ENCODE results near the gene WFIKKN1.

The WFIKKN1 gene

GRCh38 chr16:625117-625976 lies 5.4 kb upstream of the WFIKKN1 start:
- DNase-seq: no peak

DNA sequence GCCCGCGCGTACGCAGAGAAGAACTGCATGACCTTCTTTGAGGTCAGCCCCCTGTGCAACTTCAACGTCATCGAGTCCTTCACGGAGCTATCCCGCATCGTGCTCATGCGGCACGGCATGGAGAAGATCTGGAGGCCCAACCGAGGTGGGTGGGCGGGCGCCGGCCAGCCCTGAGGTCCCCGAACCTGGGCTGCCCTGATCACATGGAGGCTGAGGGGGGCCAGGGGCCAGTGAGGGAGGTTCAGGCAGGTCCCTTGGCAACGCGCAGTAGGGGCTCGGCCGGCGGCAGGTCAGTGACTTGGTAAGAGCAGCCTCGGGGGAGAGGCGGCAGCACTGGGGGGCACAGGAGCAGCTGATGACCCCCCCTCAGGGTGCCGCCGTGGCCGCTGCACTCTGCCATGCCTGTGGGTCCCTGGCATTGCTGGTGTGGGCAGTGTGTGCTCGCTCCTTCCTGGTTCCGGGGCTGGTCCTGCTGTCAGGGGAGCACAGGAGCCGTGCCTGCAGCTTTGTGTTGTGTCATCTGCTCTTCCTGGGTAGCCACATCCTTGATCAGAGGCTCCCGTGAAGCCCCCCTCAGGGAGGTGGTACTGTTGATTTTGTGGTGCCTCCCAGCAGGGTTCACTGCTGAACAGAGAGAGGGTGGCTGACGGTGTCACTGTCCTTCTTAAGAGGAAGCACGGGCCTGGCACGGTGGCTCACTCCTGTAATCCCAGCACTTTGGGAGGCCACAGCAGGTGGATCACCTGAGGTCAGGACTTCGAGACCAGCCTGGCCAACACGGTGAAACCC lies 4.6 kb upstream of the WFIKKN1 start:
- no peak for DNase-seq

GRCh38 chr16:626787-627453 lies 3.9 kb upstream of the WFIKKN1 start:
- no peak for DNase-seq

- DNase-seq: no peak
These were observed 3.1 kb upstream of the WFIKKN1 start for GRCh38 chr16:627454-628239.

DNA sequence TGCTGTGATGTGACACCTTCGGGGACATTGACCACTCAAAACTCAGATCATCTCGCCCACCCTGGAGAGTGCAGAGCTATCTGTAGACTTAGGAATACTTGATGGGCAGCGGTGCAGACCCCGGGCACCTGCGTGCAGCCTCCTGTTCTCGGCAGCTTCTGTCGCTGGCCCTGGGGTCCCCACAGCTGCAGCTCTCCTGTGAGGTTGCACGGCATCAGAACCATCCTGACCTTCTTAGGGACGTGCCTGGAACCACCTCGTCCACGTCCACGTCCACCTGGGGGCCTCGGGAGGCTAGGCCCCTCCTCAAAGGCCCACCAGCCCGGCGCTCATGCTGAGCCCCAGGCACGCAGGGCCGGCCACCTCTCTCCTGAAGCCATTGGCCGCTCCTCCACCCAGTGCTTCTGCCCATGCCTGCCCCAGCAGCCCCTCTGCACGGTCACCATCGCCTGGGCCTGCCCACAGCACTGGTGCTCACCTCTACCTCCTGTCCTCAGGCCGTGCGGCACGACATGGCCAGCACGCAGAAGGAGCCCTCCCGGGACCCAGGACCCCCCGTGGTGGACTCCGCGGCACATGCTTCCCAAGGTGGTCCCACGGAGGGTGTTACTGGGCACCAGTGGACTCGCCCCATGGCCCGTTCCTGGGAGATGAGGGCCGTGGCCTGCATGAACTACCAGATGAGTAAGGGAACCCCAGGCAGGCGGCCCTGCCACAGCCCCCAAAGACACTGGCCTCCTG lies 2.3 kb upstream of the WFIKKN1 start:
- DNase-seq: no peak

DNA sequence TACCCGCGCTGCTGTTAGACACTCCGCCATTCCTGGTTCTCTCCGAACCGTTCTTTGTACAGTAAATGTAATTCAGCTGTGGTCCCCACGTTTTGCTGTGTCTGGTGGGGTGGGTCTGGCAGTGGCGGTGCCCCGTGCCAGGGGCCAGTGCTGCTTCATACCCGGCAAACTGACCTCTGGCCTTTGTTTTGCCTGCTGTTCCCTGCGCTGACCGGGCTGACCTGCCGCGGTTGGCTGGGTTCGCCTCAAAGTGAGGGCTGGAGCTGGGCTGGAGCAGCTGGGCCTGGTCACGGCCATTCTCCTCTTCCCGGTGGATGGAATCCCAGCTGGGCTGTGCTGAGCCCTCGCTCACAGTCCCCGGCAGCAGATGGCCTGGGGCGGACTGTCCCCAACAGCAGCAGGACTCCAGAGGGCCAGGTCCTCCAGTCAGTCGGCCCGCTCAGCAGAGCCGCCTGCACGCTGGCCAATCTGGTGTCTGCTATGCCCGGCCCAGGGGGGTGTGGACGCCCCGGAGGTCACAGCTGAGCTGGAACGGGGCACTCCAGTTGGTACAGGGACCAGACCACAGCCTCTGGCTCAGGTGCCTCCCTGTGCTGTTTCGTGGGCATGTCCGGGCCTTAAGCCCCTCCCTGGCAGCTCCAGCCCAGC lies 1.5 kb upstream of the WFIKKN1 start:
- no peak for DNase-seq

DNA sequence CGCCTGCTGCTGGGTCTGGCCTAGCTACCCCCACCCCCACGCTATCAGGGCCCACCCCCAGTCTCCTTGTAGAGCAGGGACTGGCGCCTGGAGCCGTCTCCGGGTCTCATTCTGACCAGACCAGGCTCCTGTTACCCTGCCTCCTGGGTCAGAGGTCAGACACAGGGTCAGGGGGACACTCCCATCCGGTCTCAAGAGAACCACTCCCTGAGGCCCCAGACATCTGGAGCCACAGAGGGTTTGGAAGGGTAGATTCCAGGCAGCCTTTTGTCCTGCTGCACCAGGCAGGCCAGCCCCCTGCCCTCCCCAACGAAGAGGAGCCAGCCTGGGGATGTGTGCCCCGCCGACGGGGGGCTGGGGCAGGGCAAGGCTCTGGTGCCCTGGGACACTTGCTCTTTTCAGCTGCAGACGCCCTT lies 944 bp upstream of the WFIKKN1 start:
- no peak for DNase-seq

DNA sequence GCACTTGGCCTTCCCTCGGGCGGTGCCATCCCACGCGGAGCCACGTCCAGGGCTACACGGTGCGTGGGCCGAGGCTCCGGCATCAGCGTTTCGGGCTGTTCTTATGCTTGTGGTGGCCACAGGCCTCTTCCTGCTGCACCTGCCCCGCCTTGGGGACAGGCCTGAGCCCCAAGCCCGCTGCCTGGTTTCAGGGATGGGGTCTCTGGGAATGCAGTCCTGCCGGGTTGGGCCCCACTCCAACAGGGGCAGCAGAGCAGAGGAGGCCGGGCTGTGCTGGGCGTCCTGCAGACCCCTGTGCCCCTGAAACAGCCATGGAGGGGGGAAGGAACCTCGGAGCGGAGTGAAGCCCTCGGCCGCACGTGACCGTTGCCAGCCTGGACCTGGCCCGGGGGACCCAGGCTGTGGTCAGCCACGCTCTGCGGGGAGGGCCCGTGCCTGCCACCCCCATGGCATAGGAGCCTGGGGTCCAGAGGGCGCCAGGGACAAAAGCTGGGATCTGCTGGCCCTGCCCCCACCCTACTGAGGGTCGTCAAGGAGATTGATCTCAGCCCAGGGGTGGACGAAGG lies 453 bp upstream of the WFIKKN1 start:
- DNase-seq: no peak

GRCh38 chr16:631808-632358 lies 1.1 kb downstream of the WFIKKN1 start:
- no peak for DNase-seq

GRCh38 chr16:632486-633335 lies 1.9 kb downstream of the WFIKKN1 start:
- DNase-seq: no peak

DNA sequence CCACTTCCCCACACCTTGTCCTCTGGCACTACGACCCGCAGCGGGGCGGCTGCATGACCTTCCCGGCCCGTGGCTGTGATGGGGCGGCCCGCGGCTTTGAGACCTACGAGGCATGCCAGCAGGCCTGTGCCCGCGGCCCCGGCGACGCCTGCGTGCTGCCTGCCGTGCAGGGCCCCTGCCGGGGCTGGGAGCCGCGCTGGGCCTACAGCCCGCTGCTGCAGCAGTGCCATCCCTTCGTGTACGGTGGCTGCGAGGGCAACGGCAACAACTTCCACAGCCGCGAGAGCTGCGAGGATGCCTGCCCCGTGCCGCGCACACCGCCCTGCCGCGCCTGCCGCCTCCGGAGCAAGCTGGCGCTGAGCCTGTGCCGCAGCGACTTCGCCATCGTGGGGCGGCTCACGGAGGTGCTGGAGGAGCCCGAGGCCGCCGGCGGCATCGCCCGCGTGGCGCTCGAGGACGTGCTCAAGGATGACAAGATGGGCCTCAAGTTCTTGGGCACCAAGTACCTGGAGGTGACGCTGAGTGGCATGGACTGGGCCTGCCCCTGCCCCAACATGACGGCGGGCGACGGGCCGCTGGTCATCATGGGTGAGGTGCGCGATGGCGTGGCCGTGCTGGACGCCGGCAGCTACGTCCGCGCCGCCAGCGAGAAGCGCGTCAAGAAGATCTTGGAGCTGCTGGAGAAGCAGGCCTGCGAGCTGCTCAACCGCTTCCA lies 2.7 kb downstream of the WFIKKN1 start:
- DNase-seq: no peak

DNA sequence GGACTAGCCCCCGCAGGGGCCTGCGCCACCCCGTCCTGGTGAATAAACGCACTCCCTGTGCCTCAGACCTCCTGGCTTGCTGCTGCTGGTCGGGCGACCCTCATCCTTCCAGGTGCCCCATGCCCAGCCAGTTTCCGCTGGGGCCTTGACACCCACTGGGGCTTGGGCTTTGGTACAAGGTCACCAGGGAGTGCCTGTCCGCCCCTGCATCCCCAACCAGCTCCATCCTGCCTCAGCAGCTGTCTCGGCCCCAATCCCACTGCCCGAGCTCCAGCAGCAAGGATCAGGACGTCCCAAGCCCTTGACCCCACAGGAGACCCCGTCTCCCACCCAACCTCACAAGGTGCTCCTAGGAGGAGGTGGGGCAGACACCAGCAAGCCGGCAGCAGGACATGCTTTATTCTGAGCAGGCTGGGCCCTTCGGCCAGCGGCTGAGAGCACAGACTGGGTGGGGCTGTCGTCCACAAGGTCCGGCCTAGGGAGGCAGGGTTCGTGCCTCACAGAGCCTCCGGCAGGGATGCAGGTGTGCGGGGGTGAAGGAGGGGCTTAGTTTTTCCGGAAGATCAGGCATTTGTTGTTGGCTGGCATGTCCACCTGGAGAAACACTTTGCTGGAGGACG lies 3.4 kb downstream of the WFIKKN1 start:
- no peak for DNase-seq

- no peak for DNase-seq
These were observed 4.2 kb downstream of the WFIKKN1 start for GRCh38 chr16:634996-635395.

DNA sequence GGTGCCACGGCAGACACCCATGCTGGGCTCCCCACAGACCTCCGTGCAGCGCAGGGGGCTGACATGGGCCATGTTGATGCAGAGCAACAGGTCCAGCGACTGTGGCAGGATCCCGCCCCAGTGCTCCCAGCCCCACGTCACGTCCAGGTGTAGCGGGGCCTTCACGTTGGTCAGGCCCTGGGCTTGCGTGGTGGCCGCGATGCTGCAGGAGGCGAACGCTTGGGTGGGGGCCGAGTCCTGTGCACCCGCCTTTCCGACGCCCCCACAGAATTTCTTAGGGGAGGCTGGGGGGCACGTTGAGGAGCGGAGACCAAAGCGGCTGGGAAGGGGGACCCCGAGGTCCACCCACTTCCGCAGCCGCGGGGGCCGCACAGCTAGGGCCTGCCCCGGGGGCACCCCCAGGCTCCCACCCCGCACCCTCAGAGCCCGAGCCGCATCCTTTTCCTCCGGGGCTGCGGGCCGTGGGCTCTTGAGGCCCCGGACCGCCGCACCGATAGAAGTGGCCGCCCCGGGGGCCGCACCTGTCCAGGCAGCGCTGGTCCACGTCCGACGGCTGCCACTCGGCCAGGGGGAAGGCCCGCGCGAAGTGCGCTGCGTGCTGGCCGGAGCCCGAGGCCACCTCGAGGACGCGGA lies 4.9 kb downstream of the WFIKKN1 start:
- DNase-seq: no peak

- DNase-seq: peak; percentile 82 to 94
These were observed 5.7 kb downstream of the WFIKKN1 start, which contains the start of gene METTL26 for GRCh38 chr16:636206-637080. METTL26 (minus strand) TSS chr16:636305; CDS start chr16:636290, 15 bp downstream.

DNA sequence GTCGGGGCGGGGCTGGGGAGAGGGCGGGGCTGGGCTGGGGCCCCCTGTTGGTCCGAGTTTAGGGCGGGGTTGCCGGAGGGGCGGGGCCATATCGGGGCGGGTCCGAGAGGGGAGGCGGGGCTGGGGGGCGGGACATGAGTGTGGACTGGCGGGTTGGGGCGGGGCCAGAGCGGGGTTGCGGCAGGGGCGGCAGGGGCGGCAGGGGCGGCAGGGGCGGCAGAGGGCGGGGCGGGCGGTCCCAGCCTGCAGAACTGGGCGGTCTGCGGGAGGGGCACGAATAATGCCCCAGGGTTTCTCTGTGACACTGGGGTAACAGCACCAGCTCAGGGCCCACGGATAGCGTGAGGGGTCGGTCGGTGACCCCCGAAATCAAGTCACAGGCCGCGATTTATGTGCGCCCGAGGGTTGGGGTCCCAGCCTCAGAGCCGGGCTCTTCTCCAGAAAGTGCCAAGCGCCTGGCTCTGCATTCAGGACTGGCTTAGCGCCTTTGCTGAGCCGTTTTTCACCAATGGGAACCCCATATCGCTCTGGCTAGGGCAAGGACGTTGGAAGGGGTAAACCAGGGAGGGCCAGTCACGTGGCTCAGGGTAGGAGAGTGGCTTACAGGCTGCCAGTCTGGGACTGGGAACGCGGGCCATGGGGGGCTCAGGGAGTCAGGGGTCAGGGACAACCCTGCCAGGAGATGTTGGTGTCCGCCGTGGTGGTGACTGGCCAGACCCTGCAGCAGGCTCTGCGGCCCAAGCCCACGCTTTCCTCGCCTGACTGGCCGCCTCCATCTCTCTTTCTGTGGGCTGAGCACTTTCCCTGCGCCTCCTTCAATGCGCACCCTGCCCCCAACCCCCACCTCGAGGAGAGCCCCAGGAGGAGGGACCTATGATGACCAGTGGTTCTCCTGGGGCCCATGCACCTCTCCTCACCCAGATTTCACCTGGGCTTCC lies 6.6 kb downstream of the WFIKKN1 start:
- peak in 1 of 2 experiments; percentile 59 for DNase-seq
